ENCODE results near the gene NR3C2. TPM values are rescaled to one million over a fixed set of nuclear protein-coding genes. Genes with fewer than 3 reads are reported as not detected.

The NR3C2 gene
- total RNA-seq, 1 experiment from 2014 or later = not detected

DNA sequence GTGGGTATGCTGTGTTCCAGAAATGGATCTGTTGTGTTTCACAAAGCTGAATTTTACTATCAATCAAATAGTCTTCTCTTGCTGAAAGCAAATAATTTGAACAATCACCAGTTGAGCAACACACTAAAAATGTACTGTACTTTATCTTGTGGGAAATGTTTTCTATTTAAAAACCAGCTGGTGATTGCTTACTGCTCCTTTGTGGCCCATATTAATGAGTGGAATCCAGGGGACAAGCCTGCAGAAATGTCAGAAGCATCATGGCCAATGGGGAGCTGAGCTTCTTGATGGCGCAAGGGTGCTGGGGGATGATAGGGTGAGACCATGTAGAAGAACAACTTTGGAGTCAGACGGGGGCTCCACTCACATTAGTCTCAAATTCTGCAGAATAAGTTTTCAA, 364.2 kb downstream of the NR3C2 start:
- Histone ChIP-seq H3K4me3 (no peak overlapping the region), H3K9me3 (no peaks in the 10 kb centered on the region), H3K27me3 (no peaks in the 10 kb centered on the region), H3K36me3 (0 out of 2 replicates have a peak, but pooled peaks cover 3% of the 10 kb centered on the region)
- DNase-seq = no peak

DNA sequence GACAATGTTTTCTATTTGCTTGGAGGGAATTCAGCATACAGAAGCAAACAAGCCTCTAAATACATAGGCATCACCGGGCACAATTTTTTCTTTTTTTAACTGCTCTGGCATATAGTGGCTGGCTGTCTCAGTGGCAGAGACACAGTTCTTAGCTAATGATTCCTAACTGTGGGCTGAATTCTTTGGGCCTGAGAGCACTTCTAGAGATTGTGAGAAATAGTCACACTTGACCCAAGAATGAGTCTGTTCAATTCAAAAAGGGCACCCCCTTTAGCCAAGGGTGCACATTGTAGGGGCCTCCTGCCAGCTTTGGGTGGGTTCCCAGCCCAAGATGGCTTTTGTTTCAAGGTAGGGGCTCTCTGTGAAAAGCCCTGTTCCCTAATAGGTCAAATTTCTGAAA, 364.6 kb downstream of the NR3C2 start:
- Histone ChIP-seq H3K27me3 (no peaks in the 10 kb centered on the region), H3K9me3 (no peaks in the 10 kb centered on the region), H3K36me3 (0 out of 2 replicates have a peak, but pooled peaks cover 3% of the 10 kb centered on the region), H3K4me3 (no peak overlapping the region)
- no peak for DNase-seq

DNA sequence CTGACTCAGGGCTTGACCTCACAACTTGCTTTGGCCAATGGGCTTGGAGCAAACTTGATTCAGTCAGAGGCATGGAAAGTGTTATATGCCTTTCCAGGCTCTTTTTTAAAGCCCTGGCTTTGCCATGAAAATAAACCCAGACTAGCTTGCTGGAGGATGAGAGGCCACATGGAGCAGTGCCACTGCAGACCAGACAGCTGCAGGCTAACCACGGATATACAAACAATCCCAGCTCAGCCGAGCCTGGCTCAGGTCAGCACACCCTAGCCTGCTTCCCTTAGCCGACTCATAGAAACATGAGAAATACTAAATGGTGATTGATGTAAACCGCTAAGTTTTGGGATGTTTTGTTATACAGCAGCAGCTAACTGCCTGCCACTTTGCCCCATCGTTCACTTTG, 365.2 kb downstream of the NR3C2 start:
- Histone ChIP-seq H3K4me3 (no peak overlapping the region), H3K27me3 (no peaks in the 10 kb centered on the region), H3K36me3 (0 out of 2 replicates have a peak, but pooled peaks cover 3% of the 10 kb centered on the region), H3K9me3 (no peaks in the 10 kb centered on the region)
- DNase-seq = peak; percentile 16

GRCh38 chr4:148075438-148075837, 366.8 kb downstream of the NR3C2 start:
- H3K4me3 ChIP-seq = no peak overlapping the region
- no peaks in the 10 kb centered on the region for H3K27me3 ChIP-seq
- no peak for DNase-seq
- 0 out of 2 replicates have a peak, but pooled peaks cover 2% of the 10 kb centered on the region for H3K36me3 ChIP-seq
- H3K9me3 ChIP-seq = no peaks in the 10 kb centered on the region

- no peaks in the 10 kb centered on the region for H3K27me3 ChIP-seq
- H3K9me3 ChIP-seq = no peaks in the 10 kb centered on the region
- no peak for DNase-seq
- no peak overlapping the region for H3K4me3 ChIP-seq
- H3K36me3 ChIP-seq = no peaks in the 10 kb centered on the region
Observed at GRCh38 chr4:148074462-148074861, 367.8 kb downstream of the NR3C2 start.

- no peak overlapping the region for H3K4me3 ChIP-seq
- no peaks in the 10 kb centered on the region for H3K9me3 ChIP-seq
- no peak for DNase-seq
- no peaks in the 10 kb centered on the region for H3K27me3 ChIP-seq
- no peaks in the 10 kb centered on the region for H3K36me3 ChIP-seq
Observed at GRCh38 chr4:148073349-148073748, 368.9 kb downstream of the NR3C2 start.

- Histone ChIP-seq H3K9me3 (no peaks in the 10 kb centered on the region), H3K36me3 (no peaks in the 10 kb centered on the region), H3K27me3 (no peaks in the 10 kb centered on the region), H3K4me3 (no peak overlapping the region)
- DNase-seq = no peak
Observed at GRCh38 chr4:148072789-148073188, 369.4 kb downstream of the NR3C2 start.

GRCh38 chr4:148071009-148071408, 371.2 kb downstream of the NR3C2 start:
- Histone ChIP-seq H3K9me3 (no peaks in the 10 kb centered on the region), H3K27me3 (no peaks in the 10 kb centered on the region), H3K4me3 (no peak overlapping the region), H3K36me3 (no peaks in the 10 kb centered on the region)
- no peak for DNase-seq

DNA sequence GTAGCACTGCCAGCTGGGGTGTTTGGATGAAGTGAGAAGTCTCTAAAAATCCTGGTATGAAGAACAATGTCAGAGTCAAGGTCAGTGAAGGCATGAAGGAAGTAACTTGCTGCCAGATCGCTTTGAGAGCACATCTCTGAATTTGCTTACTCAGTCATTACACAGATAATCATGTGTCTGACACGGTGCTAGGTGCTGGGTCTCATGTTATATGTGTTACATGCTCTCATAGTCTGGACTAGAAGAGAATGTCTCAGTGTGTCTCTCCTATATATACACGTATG, 372.4 kb downstream of the NR3C2 start:
- Histone ChIP-seq H3K4me3 (no peak overlapping the region), H3K27me3 (no peaks in the 10 kb centered on the region)
- DNase-seq = no peak

DNA sequence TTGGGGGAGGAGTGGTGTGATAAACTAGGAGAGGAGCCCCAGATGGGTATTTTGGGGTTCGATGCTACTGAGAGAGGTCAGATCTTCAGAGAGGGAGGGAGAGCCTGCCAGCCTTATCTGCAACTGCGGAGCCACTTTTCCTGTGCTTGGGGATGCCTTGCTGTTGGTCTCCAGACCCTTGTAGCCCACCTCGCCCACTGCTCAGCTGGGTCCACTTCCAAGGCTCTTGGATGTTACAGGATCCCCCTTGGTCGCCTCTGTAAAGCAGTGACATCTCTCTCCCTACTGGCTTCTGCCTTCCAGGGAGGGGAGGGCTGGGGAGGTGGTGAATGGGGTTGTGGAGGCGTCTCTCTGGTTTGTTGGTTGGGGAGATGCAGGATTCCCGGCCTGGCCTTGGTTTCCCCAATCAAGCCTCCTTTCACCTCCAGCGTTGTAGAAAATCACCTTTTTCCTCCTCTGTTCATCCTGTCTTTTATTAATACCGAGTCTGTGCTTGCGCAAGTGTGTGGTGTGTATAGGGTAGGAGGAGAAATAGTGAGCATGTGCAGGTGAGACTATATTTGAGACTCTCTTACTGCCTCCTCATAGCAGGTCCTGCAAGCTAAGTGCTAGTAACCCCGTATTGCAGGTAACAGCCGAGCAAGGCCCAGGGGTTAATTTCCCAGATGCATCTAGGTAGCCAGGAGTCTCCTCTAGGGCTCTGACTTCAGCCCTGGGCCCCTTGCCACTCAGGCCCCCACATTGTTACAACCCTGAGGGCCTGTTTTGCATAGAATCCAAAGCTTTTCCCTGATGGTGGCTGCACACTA, 372.9 kb downstream of the NR3C2 start:
- DNase-seq = no peak
- Histone ChIP-seq H3K36me3 (no peaks in the 10 kb centered on the region), H3K27me3 (no peaks in the 10 kb centered on the region), H3K4me3 (no peak overlapping the region), H3K9me3 (no peaks in the 10 kb centered on the region)

More for the DNA sequence above, 372.4 kb downstream of the NR3C2 start:
- Histone ChIP-seq H3K9me3 (no peaks in the 10 kb centered on the region), H3K36me3 (no peaks in the 10 kb centered on the region)

DNA sequence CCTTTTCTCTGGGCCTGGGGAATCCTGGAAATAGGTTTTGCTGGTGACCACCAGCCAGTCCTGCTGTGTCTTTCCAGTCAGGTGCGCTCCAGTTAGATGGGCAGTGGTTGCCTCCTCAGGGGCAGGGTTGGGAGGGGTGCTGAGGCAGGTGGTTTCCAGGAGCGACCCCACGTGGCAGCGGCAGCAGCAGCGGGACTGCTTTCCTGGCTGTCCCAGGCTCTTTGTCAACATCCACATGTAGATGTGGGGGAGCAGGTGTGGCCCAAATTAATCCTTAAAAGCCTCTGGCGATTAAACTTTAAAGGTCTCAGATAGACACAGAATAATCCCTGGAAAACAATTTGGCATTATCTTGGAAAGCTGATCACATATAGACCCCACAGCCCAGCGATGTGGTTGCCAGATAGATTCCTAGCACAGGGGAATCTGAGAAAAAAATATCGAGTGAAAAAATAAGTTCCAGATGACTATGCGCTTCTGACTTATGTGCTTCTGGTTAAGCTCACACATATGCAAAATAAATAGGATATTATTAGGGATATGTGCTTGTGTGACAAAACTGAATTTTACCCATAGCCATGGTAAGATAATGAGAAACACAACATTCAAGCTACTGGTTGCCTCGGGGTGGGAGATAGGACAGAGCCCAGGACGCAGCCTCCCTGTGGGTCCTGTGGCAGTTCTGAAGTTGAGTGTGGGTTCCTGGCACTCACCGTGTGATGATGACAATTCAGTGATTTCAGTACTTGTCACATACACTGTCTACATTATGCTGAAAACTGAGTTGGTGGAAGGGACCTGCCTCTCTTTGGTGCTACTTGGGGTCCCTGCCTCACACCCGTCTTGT, 373.9 kb downstream of the NR3C2 start:
- no peaks in the 10 kb centered on the region for H3K27me3 ChIP-seq
- no peaks in the 10 kb centered on the region for H3K9me3 ChIP-seq
- H3K4me3 ChIP-seq = no peak overlapping the region
- no peak for DNase-seq
- H3K36me3 ChIP-seq = no peaks in the 10 kb centered on the region

DNA sequence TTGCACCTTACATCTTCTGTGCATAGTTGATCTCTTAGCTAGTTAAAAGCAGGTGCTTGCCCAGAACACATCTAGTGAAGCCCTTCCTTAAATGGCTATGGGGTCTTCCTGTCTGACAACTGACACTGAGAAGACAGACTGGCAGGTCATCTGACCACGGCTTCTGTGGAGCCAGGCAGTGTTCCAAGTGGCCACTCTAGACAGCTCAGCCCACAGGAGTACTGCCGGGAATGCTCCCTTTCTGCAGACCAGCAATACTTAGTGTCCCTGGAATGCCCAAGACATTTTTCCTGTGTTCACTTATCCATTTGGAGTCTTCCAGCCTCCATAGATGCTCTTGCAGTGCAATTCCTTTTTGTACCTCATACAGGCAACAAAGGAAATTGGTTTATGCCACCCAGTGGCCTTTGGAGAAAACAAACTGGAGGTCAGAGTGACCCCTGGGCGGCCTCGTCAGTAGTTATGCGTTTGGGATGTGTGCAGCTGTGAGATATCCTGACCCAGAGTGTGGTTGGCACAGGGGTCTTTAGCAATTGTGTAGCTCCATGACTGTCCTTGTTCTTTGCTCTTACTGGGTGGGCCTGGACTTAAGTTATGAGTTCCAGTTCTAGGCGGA, 374.8 kb downstream of the NR3C2 start:
- no peaks in the 10 kb centered on the region for H3K9me3 ChIP-seq
- H3K4me3 ChIP-seq = no peak overlapping the region
- no peaks in the 10 kb centered on the region for H3K27me3 ChIP-seq
- H3K36me3 ChIP-seq = no peaks in the 10 kb centered on the region
- no peak for DNase-seq

DNA sequence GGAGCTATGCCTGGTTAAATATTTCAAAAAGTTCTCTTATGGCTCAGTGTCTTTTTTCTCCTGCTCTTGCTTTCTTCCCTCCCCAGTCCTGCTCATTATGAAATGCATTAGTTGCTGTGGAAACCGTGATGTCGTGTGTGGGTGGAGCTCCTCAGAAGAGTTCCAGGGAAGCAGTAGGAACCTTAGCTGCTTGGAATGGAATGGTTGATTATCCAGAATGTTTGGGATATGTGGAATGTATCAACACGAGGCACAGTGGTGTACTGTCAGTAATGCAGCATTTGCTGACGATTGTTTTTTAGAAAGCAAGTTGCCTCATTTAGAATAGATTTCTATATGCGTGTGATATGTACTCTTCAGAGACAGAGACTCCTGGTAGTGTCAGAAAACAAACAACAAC, 377.1 kb downstream of the NR3C2 start:
- Histone ChIP-seq H3K27me3 (no peaks in the 10 kb centered on the region), H3K9me3 (no peaks in the 10 kb centered on the region), H3K36me3 (no peaks in the 10 kb centered on the region), H3K4me3 (no peak overlapping the region)
- DNase-seq = no peak

DNA sequence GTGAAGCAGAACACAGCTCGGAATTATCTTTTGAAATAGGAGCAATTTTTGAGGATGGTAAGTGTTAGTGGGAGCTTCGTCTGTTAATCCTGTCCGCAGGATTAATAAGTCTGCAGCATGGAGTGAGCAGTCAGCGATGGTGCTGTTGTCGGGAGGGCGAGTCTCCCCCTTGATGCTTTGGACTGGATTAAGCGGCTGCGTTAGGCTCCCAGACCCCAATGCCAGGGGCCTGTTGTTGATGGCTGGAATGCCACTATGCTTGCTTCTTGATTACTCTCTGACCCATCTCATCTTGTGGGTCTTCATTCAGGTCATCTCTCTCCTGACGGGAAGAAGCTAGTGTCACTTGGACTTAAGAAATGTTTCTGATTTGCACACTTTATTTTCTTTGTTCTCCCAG, 377.8 kb downstream of the NR3C2 start:
- Histone ChIP-seq H3K9me3 (no peaks in the 10 kb centered on the region), H3K27me3 (no peaks in the 10 kb centered on the region), H3K36me3 (no peaks in the 10 kb centered on the region), H3K4me3 (no peak overlapping the region)
- no peak for DNase-seq

DNA sequence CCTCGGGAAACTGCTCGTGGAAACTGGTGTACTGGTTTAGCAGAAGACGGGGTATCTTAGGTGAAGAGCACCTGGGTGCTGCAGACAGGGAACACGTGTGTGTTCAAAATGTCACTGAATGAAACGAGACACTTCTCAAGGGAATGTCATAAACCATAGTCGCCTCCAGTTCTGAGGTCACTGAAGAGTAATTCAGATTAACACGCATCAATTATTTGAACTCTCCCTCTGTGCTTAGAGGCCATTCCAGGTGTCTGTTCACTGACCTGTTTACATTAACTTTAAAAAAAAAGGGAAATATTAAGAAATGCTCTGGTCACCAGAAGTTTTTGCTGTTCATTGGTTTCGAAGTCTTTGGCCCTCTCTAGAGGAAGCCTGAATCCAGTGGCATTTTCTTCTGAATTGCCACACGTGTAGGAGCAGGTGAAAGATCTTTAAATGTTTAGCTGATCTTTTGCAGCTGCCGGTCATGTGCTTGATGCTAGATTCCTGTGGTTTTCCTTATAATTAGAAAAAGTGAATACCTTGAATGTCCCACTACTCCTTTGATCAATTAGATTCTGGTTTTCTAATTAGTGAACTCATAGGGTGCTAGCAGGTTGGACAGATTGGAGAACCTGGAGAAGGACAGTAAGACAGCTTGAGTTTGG, 379.8 kb downstream of the NR3C2 start:
- no peaks in the 10 kb centered on the region for H3K27me3 ChIP-seq
- no peak for DNase-seq
- H3K4me3 ChIP-seq = no peak overlapping the region
- H3K9me3 ChIP-seq = no peaks in the 10 kb centered on the region
- no peaks in the 10 kb centered on the region for H3K36me3 ChIP-seq

- DNase-seq = no peak
Observed at GRCh38 chr4:148061795-148062194, 380.4 kb downstream of the NR3C2 start.

DNA sequence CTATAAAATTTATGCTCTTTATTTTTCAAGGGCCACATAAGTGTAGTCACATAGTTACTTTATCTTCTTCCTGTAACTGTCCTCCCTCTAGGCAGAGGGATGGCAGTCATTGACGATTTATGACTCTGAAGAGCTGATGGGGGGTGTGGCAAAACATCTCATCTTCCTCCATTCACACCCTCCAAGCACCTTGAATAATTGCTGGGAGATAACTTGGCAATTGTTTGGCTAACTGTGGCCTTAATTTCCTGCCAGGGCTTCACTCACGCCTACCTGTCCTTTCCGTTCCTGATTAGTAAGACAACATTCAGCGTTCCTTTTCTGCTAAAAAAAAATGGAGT, 381.1 kb downstream of the NR3C2 start:
- H3K9me3 ChIP-seq = no peaks in the 10 kb centered on the region
- no peak for DNase-seq
- H3K4me3 ChIP-seq = no peak overlapping the region
- no peaks in the 10 kb centered on the region for H3K36me3 ChIP-seq
- H3K27me3 ChIP-seq = no peaks in the 10 kb centered on the region

More at GRCh38 chr4:148061795-148062194, 380.4 kb downstream of the NR3C2 start:
- Histone ChIP-seq H3K4me3 (no peak overlapping the region), H3K36me3 (no peaks in the 10 kb centered on the region), H3K27me3 (no peaks in the 10 kb centered on the region), H3K9me3 (no peaks in the 10 kb centered on the region)
